Brain microvascular endothelial cell (primary cell): Measurements from ENCODE around the gene SREBF1.

ENCODE experiments used
- DNase-seq: peaks from one replicate; pipeline ENCODE4 v3.0.0-alpha.2; 2020
- H3K27ac ChIP-seq: fragments of 250-450 bp; sonication (Bioruptor Pico); 2 replicates; pipeline ENCODE4 v1.5.1; 2020; ENCODE audit warnings: mild to moderate bottlenecking, moderate library complexity
- H3K27me3 ChIP-seq: fragments of 250-450 bp; sonication (Bioruptor Pico); replicated peaks from 2 replicates; pipeline ENCODE4 v1.5.1; 2020; ENCODE audit warnings: mild to moderate bottlenecking
- H3K36me3 ChIP-seq: fragments of 250-450 bp; sonication (Bioruptor Pico); replicated peaks from 2 replicates; pipeline ENCODE4 v1.5.1; 2020; ENCODE audit warnings: mild to moderate bottlenecking
- H3K4me3 ChIP-seq: 2 replicates; pipeline ENCODE4 v1.5.1; 2011; ENCODE audit warnings: low read depth, mild to moderate bottlenecking, control low read depth, low read length, moderate library complexity
- CTCF ChIP-seq: IDR thresholded peaks from 2 replicates; pipeline ENCODE4 v1.5.1; 2011; ENCODE audit warnings: low read depth, mild to moderate bottlenecking, moderate library complexity, low read length, control low read depth, inconsistent platforms; ENCODE audit errors: missing control alignments
- in situ Hi-C: cut with HindIII; loops from 2 replicates; pipeline ENCODE4 v1.10.0; 2017; ENCODE audit warnings: low sequenced_read_pairs, low pct_ligation_motif_present

Gene SREBF1

GRCh38 chr17:17837966-17838962 is 1.5 kb upstream of the SREBF1 start:
- no peak for DNase-seq
- Histone ChIP-seq H3K27me3 (no peaks in the 10 kb centered on the region), H3K4me3 (no peak overlapping the region), H3K36me3 (no peaks in the 10 kb centered on the region), H3K27ac (peak overlapping the region; percentile 98)
- no peak for TF ChIP-seq CTCF
- in situ Hi-C loops: no loop called here

GRCh38 chr17:17837380-17837821 is 615 bp upstream of the SREBF1 start:
- Histone ChIP-seq H3K27ac (peak overlapping the region; percentile 98), H3K4me3 (no peak overlapping the region), H3K36me3 (no peaks in the 10 kb centered on the region), H3K27me3 (no peaks in the 10 kb centered on the region)
- in situ Hi-C loops: no loop called here
- DNase-seq: peak; percentile 69
- no peak for TF ChIP-seq CTCF

GRCh38 chr17:17836250-17836817 is 452 bp downstream of the SREBF1 start:
- DNase-seq: peak; percentile 91
- in situ Hi-C loops: no loop called here
- Histone ChIP-seq H3K27ac (peak overlapping the region; percentile 98), H3K4me3 (peak overlapping the region; percentile 93), H3K36me3 (peaks cover 9% of the 10 kb centered on the region), H3K27me3 (no peaks in the 10 kb centered on the region)
- no peak for TF ChIP-seq CTCF

GRCh38 chr17:17835415-17836249 is 1.2 kb downstream of the SREBF1 start:
- no peaks in the 10 kb centered on the region for H3K27me3 ChIP-seq
- peak overlapping the region; percentile 98 for H3K27ac ChIP-seq
- H3K4me3 ChIP-seq: peak overlapping the region; percentile 93
- no peak for DNase-seq
- in situ Hi-C loops: no loop called here
- no peak for TF ChIP-seq CTCF
- peaks cover 12% of the 10 kb centered on the region for H3K36me3 ChIP-seq

GRCh38 chr17:17834974-17835373 is 1.8 kb downstream of the SREBF1 start:
- no peak for DNase-seq
- H3K4me3 ChIP-seq: peak overlapping the region; percentile 93
- no peak overlapping the region for H3K27ac ChIP-seq
- in situ Hi-C loops: no loop called here
- peaks cover 14% of the 10 kb centered on the region for H3K36me3 ChIP-seq
- H3K27me3 ChIP-seq: no peaks in the 10 kb centered on the region
- TF ChIP-seq CTCF: no peak
